Right atrium auricular region (tissue), 2 donors: Measurements from ENCODE around the gene KMT2E. TPM values are rescaled to one million over a fixed set of nuclear protein-coding genes. Genes with fewer than 3 reads are reported as not detected.
"Not testable (repeated sequence)": the region's sequence is repeated elsewhere in the genome, so short reads cannot be mapped to it uniquely, and the experiment has no call there.

Experiments
- DNase-seq: peaks from one replicate; pipeline ENCODE4 v3.0.0-alpha.2; 2019; ENCODE audit warnings: low spot score
- H3K27ac ChIP-seq, 2 donors: fragments of 200-600 bp; sonication (generic); 1 replicate in 1 of 2; 2 replicates in 1 of 2; pipeline ENCODE4 v1.5.1; 2016 to 2019
- H3K27me3 ChIP-seq, 2 donors: fragments of 200-600 bp; sonication (generic); one replicate each; pipeline versions ENCODE4 v1.5.1 to v1.6.0; 2017 to 2019
- H3K36me3 ChIP-seq: fragments of 200-600 bp; sonication (generic); one replicate; pipeline ENCODE4 v1.5.1; 2016
- H3K4me1 ChIP-seq, 2 donors: fragments of 200-600 bp; sonication (generic); one replicate each; pipeline versions ENCODE4 v1.5.1 to v1.6.0; 2017 to 2019
- H3K4me3 ChIP-seq, 2 donors: fragments of 200-600 bp; sonication (generic); 1 replicate in 1 of 2; 2 replicates in 1 of 2; pipeline ENCODE4 v1.5.1; 2017 to 2019; ENCODE audit warnings: mild to moderate bottlenecking in 1 of 2, moderate library complexity in 1 of 2
- H3K9me3 ChIP-seq, 2 donors: fragments of 200-600 bp; sonication (generic); one replicate each; pipeline ENCODE4 v1.5.1; 2019
- total RNA-seq, 2 donors: library from RNA; depleted of rRNA; stranded (reverse); fragments of >200 nt; gene quantifications; one replicate each; pipeline ENCODE4 v1.1.0, GENCODE V29; 2016
- TF ChIP-seq, protein P1 (sequence below), 2 donors: fragments of 200-600 bp; sonication (generic); IDR thresholded peaks; one replicate each; pipeline ENCODE4 v1.5.1; 2019; ENCODE audit warnings: antibody characterized with exemption in 2 of 2

The KMT2E gene
- total RNA-seq, 2 donors from 2014 or later: 51.4 to 81.3 TPM

DNA sequence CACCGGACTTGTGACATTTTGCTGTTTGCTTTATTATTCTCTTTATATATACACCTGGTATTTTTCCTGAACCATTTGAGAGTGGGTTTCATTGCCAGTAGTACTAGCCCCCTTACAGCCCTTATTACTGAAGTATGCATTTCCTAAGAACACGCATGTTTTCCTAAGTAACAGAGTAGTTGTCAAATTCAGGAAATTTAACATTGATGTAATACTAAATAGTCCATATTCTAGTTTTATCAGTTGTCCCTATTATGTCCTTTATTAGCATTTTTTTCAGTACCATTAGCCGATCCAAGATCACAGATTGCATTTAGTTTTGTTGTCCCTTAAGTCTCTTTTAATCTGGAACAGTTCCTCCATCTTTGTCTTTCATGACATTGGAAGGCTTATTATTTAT lies 8.0 kb downstream of the KMT2E start:
- H3K36me3 ChIP-seq: no peaks in the 10 kb centered on the region
- H3K9me3 ChIP-seq: no peaks in the 10 kb centered on the region
- H3K27ac ChIP-seq: no peak overlapping the region
- H3K4me1 ChIP-seq: peaks cover 0 to 96% of the 10 kb centered on the region in 2 donors
- H3K4me3 ChIP-seq: no peak overlapping the region
- DNase-seq: no peak
- no peaks in the 10 kb centered on the region for H3K27me3 ChIP-seq
- TF ChIP-seq, protein P1, sequence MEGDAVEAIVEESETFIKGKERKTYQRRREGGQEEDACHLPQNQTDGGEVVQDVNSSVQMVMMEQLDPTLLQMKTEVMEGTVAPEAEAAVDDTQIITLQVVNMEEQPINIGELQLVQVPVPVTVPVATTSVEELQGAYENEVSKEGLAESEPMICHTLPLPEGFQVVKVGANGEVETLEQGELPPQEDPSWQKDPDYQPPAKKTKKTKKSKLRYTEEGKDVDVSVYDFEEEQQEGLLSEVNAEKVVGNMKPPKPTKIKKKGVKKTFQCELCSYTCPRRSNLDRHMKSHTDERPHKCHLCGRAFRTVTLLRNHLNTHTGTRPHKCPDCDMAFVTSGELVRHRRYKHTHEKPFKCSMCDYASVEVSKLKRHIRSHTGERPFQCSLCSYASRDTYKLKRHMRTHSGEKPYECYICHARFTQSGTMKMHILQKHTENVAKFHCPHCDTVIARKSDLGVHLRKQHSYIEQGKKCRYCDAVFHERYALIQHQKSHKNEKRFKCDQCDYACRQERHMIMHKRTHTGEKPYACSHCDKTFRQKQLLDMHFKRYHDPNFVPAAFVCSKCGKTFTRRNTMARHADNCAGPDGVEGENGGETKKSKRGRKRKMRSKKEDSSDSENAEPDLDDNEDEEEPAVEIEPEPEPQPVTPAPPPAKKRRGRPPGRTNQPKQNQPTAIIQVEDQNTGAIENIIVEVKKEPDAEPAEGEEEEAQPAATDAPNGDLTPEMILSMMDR (IDR thresholded peaks at IDR 0.05): no peak

- no peaks in the 10 kb centered on the region for H3K36me3 ChIP-seq
- H3K9me3 ChIP-seq: no peaks in the 10 kb centered on the region
- no peak overlapping the region for H3K4me3 ChIP-seq
- DNase-seq: no peak
- TF ChIP-seq, protein P1 (IDR thresholded peaks at IDR 0.05): no peak
- H3K27me3 ChIP-seq: no peaks in the 10 kb centered on the region
- no peak overlapping the region for H3K27ac ChIP-seq
- peaks cover 0 to 96% of the 10 kb centered on the region in 2 donors for H3K4me1 ChIP-seq
Measured at GRCh38 chr7:105022458-105022857, 8.5 kb downstream of the KMT2E start.

DNA sequence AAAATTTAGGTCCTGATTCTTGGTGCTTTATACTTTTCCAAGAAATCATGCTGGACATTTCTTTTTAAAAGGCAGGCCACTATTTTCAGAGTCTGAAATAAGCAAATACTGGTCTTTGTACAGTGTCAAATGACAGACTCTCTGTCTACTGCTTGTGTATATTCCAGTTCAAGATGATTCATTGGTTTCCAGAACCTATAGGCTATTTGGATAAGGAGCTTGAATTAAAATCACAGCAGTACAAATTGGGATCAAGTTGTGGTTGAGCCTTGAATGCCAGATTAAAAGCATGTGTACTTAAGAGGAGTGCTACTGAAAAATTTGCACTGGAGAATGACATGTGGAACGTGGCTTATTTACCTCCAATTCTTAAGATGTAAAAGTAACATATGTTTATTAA lies 10.7 kb downstream of the KMT2E start:
- TF ChIP-seq, protein P1 (IDR thresholded peaks at IDR 0.05): no peak
- H3K4me3 ChIP-seq: no peak overlapping the region
- H3K9me3 ChIP-seq: no peaks in the 10 kb centered on the region
- H3K27ac ChIP-seq: no peak overlapping the region
- H3K36me3 ChIP-seq: no peaks in the 10 kb centered on the region
- DNase-seq: no peak
- no peaks in the 10 kb centered on the region for H3K27me3 ChIP-seq
- peaks cover 0 to 95% of the 10 kb centered on the region in 2 donors for H3K4me1 ChIP-seq

- TF ChIP-seq, protein P1 (IDR thresholded peaks at IDR 0.05): no peak
- DNase-seq: no peak
- H3K27ac ChIP-seq: no peak overlapping the region
- H3K9me3 ChIP-seq: no peaks in the 10 kb centered on the region
- H3K4me3 ChIP-seq: no peak overlapping the region
- peaks cover 0 to 86% of the 10 kb centered on the region in 2 donors for H3K4me1 ChIP-seq
- no peaks in the 10 kb centered on the region for H3K36me3 ChIP-seq
- H3K27me3 ChIP-seq: no peaks in the 10 kb centered on the region
Measured at GRCh38 chr7:105026750-105027149, 12.7 kb downstream of the KMT2E start.

GRCh38 chr7:105027176-105027853 lies 13.3 kb downstream of the KMT2E start:
- TF ChIP-seq, protein P1 (IDR thresholded peaks at IDR 0.05): no peak
- Histone ChIP-seq H3K4me3 (no peak overlapping the region), H3K27me3 (no peaks in the 10 kb centered on the region), H3K27ac (no peak overlapping the region), H3K36me3 (no peaks in the 10 kb centered on the region), H3K9me3 (no peaks in the 10 kb centered on the region), H3K4me1 (peaks cover 0 to 82% of the 10 kb centered on the region in 2 donors)
- DNase-seq: no peak

GRCh38 chr7:105028004-105028403 lies 14.0 kb downstream of the KMT2E start:
- H3K4me3 ChIP-seq: no peak overlapping the region
- no peaks in the 10 kb centered on the region for H3K27me3 ChIP-seq
- no peak for DNase-seq
- H3K36me3 ChIP-seq: no peaks in the 10 kb centered on the region
- no peak overlapping the region for H3K27ac ChIP-seq
- H3K4me1 ChIP-seq: peaks cover 0 to 79% of the 10 kb centered on the region in 2 donors
- no peaks in the 10 kb centered on the region for H3K9me3 ChIP-seq
- TF ChIP-seq, protein P1 (IDR thresholded peaks at IDR 0.05): no peak

- not testable (repeated sequence) for H3K27me3 ChIP-seq, H3K9me3 ChIP-seq, H3K4me3 ChIP-seq, DNase-seq, H3K27ac ChIP-seq, H3K36me3 ChIP-seq
- peaks cover 0 to 81% of the 10 kb centered on the region in 2 donors for H3K4me1 ChIP-seq
Measured at GRCh38 chr7:105028941-105029340, 14.9 kb downstream of the KMT2E start.
